DOHH2 (cell line): ENCODE data around the gene MFAP3L.

Experiments
- EZH2phosphoT487 ChIP-seq: fragments of 200-600 bp; sonication (generic); IDR thresholded peaks from 2 replicates; pipeline ENCODE4 v1.6.1; 2017; ENCODE audit warnings: borderline replicate concordance, mild to moderate bottlenecking, antibody characterized with exemption, low read length, moderate library complexity, mixed read lengths
- TF ChIP-seq, protein P1 (sequence below): fragments of 200-600 bp; sonication (generic); IDR thresholded peaks from one replicate; pipeline ENCODE4 v1.5.1; 2014; ENCODE audit warnings: antibody characterized with exemption, mild to moderate bottlenecking, low read depth, low read length; ENCODE audit not compliant: poor library complexity, severe bottlenecking

DNA sequence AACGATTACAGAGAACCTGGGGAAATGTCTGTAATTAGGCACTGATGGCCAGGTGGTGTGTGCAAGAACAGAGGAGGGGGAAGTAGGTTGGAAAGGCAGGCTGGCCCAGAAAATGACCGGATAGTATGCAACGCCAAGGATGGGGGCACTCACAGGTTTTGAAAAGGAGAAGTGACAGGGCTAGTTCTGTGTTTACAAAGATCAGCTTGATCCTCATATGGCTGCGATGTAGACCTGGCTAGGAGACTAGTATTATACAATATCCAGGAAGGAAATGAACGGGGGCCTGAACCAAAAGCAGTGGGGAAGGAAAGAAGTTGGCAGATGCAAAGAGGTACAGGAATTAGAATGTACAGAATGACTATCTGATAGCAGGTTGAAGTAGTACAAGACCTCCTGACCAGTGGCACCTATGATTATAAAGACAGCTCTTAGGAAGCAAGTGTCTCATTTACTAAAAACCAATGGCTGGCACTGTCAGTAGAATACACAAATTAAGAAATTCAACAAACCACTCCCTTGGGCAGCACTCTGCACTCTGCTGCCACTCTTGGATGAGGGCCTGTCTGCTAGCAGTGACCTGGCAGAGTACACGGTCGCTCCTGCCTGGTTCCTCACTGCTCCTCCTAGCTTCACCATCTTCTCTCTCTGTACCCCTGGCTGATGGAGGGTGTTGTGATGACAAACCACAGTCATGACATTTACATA is 14.1 kb downstream of the MFAP3L start:
- TF ChIP-seq, protein P1, sequence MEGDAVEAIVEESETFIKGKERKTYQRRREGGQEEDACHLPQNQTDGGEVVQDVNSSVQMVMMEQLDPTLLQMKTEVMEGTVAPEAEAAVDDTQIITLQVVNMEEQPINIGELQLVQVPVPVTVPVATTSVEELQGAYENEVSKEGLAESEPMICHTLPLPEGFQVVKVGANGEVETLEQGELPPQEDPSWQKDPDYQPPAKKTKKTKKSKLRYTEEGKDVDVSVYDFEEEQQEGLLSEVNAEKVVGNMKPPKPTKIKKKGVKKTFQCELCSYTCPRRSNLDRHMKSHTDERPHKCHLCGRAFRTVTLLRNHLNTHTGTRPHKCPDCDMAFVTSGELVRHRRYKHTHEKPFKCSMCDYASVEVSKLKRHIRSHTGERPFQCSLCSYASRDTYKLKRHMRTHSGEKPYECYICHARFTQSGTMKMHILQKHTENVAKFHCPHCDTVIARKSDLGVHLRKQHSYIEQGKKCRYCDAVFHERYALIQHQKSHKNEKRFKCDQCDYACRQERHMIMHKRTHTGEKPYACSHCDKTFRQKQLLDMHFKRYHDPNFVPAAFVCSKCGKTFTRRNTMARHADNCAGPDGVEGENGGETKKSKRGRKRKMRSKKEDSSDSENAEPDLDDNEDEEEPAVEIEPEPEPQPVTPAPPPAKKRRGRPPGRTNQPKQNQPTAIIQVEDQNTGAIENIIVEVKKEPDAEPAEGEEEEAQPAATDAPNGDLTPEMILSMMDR = no peak
- TF ChIP-seq EZH2phosphoT487 = no peak
